ENCODE data around the gene EXOSC2.

GRCh38 chr9:130689937-130690700, 3.5 kb upstream of the EXOSC2 start:
- no peak for TF ChIP-seq CTCF (IDR thresholded peaks at IDR 0.05)
- TF ChIP-seq EP300 (IDR thresholded peaks at IDR 0.05), result no peak
